T-helper 2 cell treated with Interferon-gamma antibody and Interleukin-4, amounts not matched to agents 100 ng/mL and 5 ng/mL, for 36 hours (primary cell): ENCODE data around the gene ESR2. TPM values are rescaled to one million over a fixed set of nuclear protein-coding genes. Genes with fewer than 3 reads are reported as not detected.
"Not testable (repeated sequence)": the region's sequence is repeated elsewhere in the genome, so short reads cannot be mapped to it uniquely, and the experiment has no call there.

Source experiments
- intact Hi-C: fragments of 100-400 bp; cut with micrococcal nuclease; formaldehyde crosslinking; loops from one replicate; pipeline ENCODE4 v1.15.1; 2023
- total RNA-seq: library from RNA; stranded (reverse); gene quantifications from 2 replicates; pipeline ENCODE4 v1.2.3, GENCODE V29; 2022

ESR2 gene
- total RNA-seq, 1 donor from 2014 or later, result 0.25 TPM

DNA sequence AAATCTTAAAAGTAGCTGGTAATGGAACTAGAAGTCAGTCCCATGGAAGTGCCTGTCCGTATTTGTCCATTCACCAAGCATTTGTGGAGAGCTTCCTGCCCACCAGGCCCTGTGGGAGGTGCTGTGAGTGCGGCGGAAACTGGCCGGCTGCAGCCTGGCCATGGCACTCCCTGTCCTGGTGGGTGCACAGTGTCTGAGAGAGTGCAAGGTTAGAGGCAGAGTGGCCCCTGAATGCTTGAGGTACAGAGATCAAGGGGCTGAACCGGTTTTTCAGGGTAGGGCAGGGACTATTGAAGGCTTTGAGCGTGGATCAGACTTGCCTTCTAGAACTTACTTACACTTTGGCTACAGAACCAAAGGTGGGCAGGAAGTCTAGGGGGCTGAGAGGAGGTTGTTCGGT lies 92.9 kb downstream of the ESR2 start:
- intact Hi-C loops, result no loop called here

DNA sequence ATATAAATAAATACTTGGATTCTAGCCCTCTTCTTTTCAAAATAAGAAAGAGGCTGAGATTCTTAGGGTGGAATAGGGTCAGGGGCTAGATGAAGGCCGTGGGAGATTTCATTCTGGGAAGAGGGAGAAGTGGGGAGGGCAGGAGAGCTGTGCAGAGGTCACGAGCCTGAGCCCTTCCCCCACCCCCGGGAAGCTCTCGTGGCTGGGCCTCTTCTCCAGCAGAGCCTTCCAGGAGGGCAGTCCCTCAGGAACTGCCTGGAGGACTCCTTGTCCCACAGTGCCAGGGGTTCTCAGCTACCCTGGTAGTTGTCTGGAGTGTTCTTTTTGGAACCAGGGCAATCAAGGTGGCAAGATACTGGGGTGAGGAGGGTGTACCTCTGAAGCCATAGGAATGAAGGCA lies 94.0 kb downstream of the ESR2 start:
- intact Hi-C loops, result no loop called here

DNA sequence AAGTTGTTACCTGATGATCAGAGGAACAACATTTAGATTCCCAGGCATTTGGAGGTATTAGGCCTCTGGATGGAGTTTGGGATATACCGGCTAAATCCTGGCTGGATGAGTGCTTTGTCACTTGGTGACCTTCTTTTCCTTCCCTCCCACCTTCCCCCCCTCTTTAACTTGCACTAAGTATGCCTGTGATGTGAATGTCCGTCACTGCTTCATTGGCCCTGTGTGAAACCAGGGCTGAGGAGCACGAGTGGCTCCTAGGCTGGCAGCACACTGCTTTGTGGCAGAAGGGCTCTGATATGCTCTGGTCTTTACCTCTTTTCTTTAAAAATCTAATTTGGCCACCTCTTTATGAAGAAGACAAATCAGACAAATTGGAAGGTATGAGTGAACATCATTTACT lies 95.7 kb downstream of the ESR2 start:
- intact Hi-C loops, result no loop called here

DNA sequence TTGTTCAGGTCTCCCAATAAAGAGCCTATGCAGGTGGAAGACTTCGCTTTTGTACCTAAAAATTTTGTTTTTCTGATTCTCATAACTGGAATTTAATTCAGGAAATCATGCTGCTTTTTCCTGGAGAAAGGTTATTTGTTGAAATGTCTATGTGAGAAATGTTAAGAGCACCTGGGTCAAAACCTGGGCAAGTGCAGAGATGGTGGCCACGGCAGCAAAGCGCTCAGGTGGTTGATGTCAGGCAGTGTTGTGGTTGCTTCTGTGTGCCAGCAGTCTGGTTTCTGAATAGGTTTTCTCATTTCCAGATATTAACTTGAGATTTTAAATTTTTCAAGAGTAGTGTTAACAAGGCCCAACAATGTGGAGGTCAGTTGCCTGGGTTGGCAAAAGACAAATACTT lies 96.2 kb downstream of the ESR2 start:
- intact Hi-C loops, result no loop called here

DNA sequence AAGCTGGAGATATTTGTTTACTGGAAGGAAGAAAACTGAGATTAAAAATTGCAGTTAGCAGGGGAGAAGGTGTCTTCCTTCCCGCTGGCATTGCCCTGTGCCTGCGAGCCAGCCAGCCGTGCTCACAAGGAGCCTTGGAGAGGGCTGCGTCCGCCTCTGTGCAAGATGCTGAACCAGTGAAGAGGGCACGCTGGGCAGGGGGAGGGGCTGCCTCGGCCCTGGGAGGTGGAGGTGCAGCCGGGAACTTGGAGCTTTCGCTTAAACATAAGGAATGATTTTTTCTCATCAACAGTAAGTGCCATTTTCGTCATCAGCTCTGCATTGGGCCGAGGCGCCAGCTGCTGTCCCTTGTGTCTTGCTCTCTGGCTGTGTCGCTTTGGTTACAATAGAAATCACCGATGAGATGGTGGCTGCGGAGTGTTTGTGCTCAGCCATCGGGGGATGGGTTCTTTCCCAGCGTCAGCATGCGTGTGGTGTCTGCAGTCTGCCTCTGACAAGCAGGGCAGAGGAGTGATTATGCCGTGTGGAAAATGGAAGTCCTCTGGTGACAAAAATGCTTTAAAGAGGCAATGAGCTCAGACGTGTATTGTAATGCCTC lies 97.3 kb downstream of the ESR2 start:
- intact Hi-C loops, result no loop called here

DNA sequence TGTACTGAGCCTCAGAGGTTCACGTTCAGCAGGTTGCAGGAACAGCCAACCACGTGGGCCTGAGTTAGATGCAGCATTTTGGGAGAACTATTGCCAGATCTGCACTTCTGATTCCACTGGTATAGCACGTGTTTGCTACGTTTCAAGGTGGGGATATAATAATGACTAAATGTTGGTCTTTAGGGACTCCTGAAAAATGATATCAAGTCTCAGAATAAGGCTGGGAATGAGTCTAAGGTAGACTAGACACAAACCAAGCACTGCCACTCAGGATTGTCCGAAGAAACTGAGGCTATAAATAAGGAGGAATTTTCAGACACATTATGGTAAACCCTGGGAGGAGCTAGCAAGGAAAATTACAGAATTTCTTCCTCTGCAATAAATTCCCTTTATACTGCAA lies 98.1 kb downstream of the ESR2 start:
- intact Hi-C loops, result no loop called here

DNA sequence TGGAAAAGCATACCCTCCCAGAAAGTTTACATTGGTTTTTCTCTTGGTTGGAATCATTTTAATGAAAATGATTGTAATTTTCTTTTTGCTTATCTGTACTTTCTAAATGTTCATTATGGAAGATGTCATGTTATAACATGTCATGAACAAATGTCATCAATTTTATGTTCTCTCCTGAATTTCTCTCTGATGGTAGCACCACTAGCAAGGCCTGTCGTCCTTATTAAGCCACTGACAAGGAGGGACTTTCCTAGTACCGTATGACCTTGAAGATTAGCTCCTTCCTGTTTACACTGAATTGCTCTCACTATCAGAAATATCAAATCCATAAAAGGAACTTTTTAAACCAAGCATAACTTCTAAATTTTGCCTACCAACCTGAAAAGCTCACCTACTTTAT lies 99.0 kb downstream of the ESR2 start:
- intact Hi-C loops, result no loop called here

DNA sequence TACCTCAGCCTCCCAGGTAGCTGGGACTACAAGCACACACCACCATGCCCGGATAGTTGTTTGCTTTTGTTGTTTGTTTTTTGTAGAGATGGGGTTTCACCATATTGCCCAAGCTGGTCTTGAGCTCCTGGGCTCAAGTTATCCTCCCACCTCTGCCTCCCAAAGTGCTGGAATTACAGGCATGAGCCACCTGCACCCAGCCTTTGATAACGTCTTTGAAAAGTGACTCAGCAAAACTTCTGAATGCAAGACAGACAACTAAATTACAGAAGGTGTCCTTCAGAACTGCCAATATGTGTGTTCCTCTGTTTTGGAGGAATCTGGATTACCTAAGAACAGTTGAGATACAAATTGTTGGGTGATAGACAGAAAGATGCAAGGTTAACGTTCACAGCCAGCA lies 99.8 kb downstream of the ESR2 start:
- intact Hi-C loops, result no loop called here

DNA sequence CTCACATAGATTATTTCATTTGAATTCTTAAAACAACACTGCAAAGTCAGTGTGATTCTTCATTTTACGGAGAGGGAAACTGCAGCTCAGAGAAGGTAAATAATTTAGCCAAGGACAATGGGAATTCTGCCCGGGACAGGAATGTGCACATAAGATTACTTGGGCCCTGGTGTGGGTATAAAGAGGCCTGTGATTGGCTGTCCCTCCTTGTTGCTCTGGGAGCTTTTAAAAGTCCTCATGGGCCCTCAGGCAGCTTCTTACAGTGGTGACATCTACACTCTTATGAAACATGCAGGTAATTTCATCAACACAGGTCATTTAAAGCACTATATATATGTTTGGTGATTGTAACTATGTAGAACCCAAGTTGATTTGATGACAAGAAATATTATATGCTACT lies 100.3 kb downstream of the ESR2 start:
- intact Hi-C loops, result no loop called here

DNA sequence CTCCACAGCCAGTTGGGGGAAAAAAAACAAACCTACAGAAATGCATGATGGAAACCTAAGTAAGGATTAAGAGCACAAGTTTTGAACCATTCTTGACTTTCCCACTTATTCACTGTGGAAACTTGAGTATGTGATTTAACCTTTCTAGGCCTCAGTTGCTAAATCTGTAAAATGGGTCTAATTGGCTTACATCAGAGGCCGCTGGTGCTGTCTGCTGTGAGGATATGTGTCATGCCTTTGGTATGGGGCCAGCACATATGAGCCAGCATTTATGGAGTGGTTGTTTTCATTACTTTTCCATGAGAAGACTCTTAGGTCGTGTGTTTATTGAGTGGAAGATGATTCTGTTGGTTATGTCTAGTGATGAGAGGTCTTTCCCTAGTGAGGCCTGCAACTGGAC lies 102.4 kb downstream of the ESR2 start:
- intact Hi-C loops, result no loop called here

DNA sequence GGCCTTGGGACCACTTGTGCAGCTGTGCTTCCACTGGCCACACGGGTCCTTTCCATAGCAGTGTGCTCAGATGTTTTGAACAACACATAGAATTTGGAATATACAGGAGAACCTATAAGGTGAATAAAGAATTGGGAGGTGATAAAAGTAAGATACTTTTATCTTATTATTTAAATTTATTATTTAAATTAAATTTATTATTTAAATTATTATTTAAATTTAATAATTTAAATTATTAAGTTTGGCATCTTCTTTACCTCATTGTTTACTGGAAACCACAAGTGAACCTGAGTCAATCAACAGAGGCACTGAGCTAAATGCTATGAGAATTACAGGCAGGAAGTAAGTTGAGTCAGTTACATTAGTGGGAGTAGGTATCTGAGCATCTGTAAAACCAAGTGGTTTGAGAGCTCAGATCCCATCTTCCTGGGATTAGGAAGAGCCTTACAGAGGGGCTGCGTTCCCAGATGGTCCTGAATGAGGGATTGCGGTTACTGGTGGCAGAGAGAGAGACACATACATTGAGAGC lies 103.1 kb downstream of the ESR2 start:
- intact Hi-C loops, result no loop called here

DNA sequence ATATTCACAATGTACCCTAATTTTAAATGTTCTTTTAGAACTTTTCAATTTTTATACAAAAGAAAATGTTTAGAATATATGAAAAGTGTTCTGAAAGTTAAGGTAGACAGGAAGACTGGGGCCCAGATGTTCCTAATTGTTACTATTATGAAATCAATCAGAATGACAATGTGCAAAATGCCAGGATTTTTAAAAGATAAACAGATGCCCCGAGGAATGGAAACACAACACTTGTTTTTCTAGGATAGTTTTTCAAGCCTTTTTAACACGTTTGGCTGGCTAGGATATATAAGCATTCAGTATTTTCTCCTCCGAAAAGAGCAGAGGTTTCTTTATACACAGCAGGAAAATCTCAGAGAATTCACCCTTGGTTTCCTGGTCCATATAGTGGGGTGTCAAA lies 106.8 kb downstream of the ESR2 start:
- intact Hi-C loops, result no loop called here

DNA sequence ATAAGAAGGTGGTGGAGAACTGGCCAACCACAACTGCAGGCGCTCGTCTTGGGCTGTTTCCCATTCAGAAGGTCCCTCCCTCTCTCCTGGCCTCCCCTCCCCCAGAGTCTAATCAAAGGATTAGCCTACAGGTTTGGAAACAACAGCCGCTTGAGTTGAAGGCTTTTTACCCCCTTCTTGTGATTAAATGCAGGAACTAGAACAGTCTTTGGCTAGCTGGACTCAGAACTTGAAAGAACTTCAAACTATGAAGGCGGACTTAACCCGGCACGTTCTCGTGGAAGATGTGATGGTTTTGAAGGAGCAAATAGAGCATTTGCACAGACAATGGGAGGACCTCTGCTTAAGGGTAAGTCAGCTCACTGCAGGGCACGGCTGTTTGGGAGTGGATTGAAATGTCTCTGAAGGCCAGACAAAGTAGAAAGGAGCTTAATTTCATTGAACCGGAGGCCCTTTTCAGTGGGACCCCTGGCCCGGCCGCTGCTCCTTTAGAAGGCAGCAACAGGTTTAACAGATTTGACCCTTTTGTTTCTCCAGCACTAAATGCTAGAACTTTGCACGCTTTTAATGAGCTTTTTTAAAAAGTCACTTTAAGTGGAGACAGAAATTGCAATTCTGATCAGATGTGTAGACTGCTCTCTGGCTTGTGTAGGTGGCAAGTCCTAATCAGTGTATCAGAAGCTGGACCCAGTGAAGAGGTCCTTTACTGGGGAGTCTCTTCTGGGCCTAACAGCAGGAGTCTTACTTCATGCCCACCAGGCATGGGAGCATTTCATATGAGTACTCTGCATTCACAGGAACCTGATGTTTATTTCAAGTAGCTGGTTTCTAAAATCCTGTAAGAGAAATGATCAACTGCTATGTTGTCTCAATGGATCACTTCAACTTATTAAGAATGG lies 107.7 kb downstream of the ESR2 start:
- intact Hi-C loops, result no loop called here

DNA sequence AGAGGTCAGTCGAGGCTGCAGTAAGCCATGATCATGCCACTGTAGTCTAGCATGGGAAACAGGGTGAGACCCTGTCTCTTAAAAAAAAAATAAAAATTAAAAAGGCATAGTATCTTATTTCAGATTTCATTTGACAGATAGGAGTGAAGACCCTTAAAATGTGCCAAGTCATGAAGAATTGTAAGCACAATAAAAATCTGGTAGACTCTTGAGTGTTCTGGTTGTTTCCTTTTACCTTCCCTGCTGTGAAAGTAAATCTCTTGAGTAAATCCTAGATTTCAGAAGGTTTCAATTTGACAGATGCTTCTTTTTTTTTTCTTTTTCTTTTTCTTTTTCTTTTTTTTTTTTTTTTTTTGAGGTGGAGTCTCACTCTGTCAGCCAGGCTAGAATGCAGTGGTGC lies 109.0 kb downstream of the ESR2 start:
- intact Hi-C loops, result no loop called here

DNA sequence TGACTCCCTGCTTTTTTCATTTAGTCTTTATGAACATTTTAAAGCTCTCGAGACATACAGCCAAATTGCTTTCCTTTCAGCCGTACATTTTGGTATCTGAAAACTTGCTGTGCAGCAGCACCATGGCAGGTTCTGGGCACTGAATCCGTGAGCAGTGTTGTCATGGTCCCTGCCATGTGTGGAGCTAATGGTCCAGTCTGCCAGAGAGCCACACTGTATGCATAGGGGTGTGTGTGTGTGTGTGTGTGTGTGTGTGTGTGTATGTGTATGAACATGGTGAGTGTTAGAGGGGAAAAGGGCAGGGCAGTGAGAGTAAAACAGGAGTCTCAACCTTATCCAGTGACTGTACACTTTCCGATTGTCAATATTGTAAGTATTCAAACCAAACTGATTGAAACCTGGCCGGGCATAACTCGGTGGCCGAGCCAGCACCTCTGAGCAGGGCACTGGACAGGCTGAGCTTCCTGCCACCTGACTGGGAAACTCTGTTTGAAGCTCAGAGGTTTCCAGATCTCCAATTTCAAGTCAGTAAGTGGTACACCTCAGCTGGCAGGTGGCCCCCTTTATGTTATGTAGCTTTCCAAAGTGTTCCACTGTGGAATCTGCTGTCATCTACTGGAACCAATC lies 110.0 kb downstream of the ESR2 start:
- intact Hi-C loops, result no loop called here

DNA sequence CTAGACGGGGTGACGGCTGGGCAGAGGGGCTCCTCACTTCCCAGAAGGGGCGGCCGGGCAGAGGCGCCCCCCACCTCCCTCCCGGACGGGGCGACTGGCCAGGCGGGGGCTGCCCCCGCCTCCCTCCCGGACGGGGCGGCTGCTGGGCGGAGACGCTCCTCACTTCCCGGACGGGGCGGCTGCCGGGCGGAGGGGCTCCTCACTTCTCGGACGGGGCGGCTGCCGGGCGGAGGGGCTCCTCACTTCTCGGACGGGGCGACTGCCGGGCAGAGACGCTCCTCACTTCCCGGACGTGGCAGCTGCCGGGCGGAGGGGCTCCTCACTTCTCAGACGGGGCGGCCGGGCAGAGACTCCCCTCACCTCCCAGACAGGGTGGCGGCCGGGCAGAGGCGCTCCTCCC lies 111.3 kb downstream of the ESR2 start:
- intact Hi-C loops, result not testable (repeated sequence)

DNA sequence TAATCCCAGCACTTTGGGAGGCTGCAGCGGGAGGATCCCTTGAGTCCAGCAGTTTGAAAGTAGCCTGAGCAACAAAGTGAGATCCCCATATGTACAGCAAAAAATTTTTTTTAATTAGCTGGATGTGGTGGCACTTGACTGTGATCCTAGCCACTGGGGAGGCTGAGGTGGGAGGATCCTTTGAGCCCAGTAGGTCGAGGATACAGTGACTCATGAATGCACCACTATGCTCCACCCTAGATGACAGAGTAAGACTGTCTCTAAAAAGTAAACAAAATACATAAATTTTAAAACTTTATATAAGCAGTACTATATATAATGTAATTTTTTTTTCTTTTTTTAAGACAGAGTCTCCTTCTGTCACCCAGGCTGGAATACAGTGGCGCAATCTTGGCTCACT lies 115.4 kb downstream of the ESR2 start:
- intact Hi-C loops, result no loop called here

DNA sequence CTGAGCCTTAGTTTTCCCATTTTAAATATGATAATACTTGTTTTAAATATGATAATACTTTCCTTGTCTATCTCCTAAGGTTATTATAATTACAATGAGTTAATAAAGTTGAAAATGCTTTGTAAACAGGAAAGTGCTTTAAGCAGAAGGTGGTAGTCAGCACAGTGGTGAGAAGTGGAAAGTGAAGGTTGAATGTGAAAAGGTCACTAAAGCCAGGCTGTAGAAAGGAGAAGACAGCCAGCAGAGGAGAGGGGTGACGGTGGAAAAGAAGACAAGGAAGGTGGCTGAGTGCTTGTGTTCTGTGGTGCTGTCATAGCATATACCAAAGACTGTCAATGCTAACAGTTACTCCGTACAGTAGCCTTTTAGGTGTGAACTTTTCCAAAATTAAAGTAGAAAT lies 117.8 kb downstream of the ESR2 start:
- intact Hi-C loops, result no loop called here

DNA sequence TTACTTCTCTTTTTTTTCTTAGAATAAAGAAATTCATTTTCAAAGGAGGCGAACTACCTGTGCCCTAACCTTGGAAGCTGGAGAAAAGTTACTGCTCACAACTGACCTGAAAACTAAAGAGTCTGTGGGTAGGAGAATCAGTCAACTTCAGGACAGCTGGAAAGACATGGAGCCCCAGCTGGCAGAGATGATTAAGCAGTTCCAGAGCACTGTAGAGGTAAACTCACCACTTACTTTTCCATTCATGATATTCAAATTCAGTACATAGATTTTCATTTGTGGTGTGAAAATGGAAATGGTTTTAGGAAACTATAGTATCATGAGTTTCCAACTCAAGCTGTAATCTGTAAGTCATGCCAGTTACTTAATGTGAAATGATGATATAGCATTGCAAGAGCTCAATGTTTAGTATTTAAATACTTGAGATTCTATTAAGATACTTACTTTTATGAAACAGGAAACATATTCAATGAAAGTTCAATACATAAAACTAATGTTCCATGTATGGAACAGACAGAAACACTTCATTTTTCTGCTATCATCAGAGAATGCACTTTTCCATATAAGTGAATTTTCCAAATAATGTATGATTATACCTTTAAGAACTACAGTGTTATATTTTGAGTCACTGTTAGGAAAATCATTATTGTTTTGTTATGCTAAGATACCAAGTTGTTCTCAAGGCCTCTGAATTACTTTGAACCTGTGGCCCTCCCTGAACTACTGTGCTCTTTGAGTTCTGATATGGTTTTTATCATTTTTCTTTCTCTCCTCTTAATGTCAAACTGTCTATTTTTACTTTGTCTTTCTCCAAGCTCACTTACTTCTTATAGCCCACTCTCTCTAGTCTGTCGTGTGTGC lies 119.0 kb downstream of the ESR2 start:
- intact Hi-C loops, result no loop called here

DNA sequence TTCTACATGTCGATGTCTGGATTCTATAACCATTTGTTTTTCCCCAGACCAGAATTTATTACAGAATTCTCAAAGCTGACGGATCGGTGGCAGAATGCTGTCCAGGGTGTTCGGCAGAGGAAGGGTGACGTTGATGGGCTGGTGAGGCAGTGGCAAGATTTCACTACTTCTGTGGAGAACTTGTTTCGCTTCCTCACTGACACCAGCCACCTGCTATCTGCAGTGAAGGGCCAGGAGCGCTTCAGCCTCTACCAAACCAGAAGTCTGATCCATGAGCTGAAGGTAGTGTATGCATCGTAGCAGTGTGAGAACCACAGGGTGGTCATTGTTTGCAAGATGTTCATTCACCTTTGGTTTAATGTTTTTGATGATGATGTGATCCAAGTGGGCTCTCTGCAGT lies 124.0 kb downstream of the ESR2 start:
- intact Hi-C loops, result no loop called here

DNA sequence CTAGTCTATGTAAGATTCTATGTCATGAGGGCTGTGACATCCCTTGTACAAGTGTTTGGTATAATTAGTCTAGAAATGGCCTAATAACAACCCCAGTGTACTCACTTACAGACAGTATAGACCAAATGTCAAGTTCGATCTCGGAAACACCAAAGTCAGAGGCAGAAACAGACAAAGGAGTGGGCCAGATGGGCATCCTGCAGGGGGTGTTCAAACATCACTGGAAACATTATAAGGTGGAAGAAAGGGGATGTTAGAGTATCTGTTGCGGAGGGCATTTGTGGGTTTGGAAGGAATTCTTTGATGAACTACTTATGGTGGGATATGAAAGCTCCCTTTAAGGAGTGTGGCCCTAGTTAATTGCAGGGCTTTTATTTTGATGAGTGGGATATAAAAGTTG lies 134.6 kb downstream of the ESR2 start:
- intact Hi-C loops, result loop anchor here (10.0 kb wide), 1 partner anchor 135 kb away; the partner anchor contains the start of gene ESR2
